ENCODE measurements around the gene PRICKLE1. TPM values are rescaled to one million over a fixed set of nuclear protein-coding genes. Genes with fewer than 3 reads are reported as not detected.
A peak's percentile ranks its signal among the peaks of the same experiment; 100 is the strongest.

PRICKLE1 gene
- total RNA-seq, 2 experiments from 2014 or later = 0.19 TPM; not detected in 1

DNA sequence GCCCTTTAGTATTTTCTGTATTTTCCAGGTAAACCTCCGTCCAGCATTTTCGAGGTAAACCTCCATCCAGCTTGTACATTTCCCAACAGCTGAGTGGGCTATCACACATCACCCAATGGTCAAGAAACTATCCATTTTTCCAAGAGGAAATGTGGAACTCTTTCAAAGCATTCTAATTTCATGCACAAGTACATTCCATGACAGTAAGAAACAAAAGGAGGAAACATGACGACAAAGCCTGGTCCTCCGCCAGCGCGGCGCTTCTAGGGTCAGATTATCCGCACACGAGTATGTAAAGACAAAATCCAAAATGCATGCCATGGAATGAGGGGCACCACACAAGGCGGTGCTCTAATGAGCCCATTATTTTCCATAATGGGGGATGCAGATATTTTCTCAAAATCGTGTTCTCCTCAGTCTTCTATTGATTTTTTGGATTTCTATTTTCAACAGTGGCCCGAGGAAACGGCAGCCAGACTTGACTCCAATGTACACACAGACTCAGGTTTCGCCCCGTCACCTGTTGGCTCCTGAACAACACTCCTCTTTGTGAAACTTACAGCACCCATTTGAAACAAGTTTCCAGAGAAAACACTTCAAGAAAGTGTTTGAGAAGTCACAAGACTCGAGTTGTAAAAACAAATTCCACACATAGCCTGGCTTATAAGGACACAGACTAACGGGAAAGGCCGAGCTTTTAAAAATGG is 107.4 kb downstream of the PRICKLE1 start:
- H2AFZ ChIP-seq (ENCODE audit: low read length) = no peak overlapping the region
- no TSS peak for BruUV-seq (replicated peaks)
- H3K4me3 ChIP-seq (ENCODE audit: low read depth, low read length, poor library complexity, severe bottlenecking) = peak overlapping the region; percentile 65

DNA sequence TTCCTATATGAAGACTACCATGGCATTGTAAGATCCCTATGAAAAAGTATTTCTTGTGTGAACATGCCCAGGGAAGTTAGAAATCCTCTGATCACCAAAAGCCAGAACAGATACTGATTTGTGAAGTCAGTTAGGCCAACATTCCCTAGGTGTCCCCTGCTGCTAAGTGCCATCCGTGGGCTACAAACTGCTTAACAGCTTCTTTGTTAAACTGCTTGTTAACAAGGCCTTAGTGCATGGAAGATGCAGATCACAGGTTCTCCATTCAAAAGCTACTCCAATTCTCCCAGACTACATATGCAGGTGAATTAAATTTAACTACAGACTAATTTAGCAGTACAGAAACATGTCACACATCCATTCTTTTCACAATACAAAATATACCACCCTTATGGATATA is 108.2 kb downstream of the PRICKLE1 start:
- ChIA-PET POLR2A (no interaction called here), CTCF (ENCODE audit: unreplicated experiment) (no interaction called here)

More for the DNA sequence above, 107.4 kb downstream of the PRICKLE1 start:
- Histone ChIP-seq H4K20me1 (ENCODE audit: insufficient read depth, low read length) (no peaks in the 10 kb centered on the region), H3K4me1 (ENCODE audit: insufficient read depth, low read length, poor library complexity, severe bottlenecking) (peaks cover 19% of the 10 kb centered on the region), H3K9me2 (ENCODE audit: insufficient read depth, low read length) (no peaks in the 10 kb centered on the region), H3K9me3 (ENCODE audit: low read length) (no peaks in the 10 kb centered on the region), H3K4me2 (ENCODE audit: low read length) (peak overlapping the region; percentile 91), H3K27ac (ENCODE audit: low read depth, low read length, poor library complexity, severe bottlenecking) (no peak overlapping the region), H3K36me3 (ENCODE audit: insufficient read depth, low read length) (no peaks in the 10 kb centered on the region), H3K79me2 (ENCODE audit: insufficient read depth, low read depth, low read length) (no peaks in the 10 kb centered on the region)
- ChIA-PET CTCF (ENCODE audit: unreplicated experiment) (no interaction called here), POLR2A (interaction anchor here (1.5 kb wide), 1 partner anchor 14 kb away, joined by 5 read pairs; no protein-coding TSS in a partner anchor)
- intact Hi-C loops (cut with micrococcal nuclease; ENCODE audit: unreplicated experiment) = no loop called here
- TF ChIP-seq EZH2phosphoT487 (IDR thresholded peaks at IDR 0.05; ENCODE audit: borderline replicate concordance, low read depth, low read length) (no peak), CTCF (conservative IDR thresholded peaks at IDR 0.05; ENCODE audit: low read length) (no peak)
- no peak for DNase-seq (ENCODE audit: low spot score)

More for the DNA sequence above, 108.2 kb downstream of the PRICKLE1 start:
- no peaks in the 10 kb centered on the region for H3K79me2 ChIP-seq (ENCODE audit: insufficient read depth, low read depth, low read length)
- H3K4me3 ChIP-seq (ENCODE audit: low read depth, low read length, poor library complexity, severe bottlenecking) = no peak overlapping the region
- no peak for DNase-seq (ENCODE audit: low spot score)
- H3K9me2 ChIP-seq (ENCODE audit: insufficient read depth, low read length) = no peaks in the 10 kb centered on the region
- intact Hi-C loops (cut with micrococcal nuclease; ENCODE audit: unreplicated experiment) = no loop called here
- H3K4me1 ChIP-seq (ENCODE audit: insufficient read depth, low read length, poor library complexity, severe bottlenecking) = peaks cover 19% of the 10 kb centered on the region
- no TSS peak for BruUV-seq (replicated peaks)
- H2AFZ ChIP-seq (ENCODE audit: low read length) = no peak overlapping the region
- no peaks in the 10 kb centered on the region for H3K9me3 ChIP-seq (ENCODE audit: low read length)
- H3K27ac ChIP-seq (ENCODE audit: low read depth, low read length, poor library complexity, severe bottlenecking) = no peak overlapping the region
- no peak overlapping the region for H3K4me2 ChIP-seq (ENCODE audit: low read length)
- no peaks in the 10 kb centered on the region for H3K36me3 ChIP-seq (ENCODE audit: insufficient read depth, low read length)
- no peaks in the 10 kb centered on the region for H4K20me1 ChIP-seq (ENCODE audit: insufficient read depth, low read length)
- TF ChIP-seq CTCF (conservative IDR thresholded peaks at IDR 0.05; ENCODE audit: low read length) (no peak), EZH2phosphoT487 (IDR thresholded peaks at IDR 0.05; ENCODE audit: borderline replicate concordance, low read depth, low read length) (no peak)
